Common myeloid progenitor, CD34-positive (primary cell): Measurements from ENCODE around the gene FRY.

Source experiments
- CTCF ChIA-PET: fragments of 350-600 bp; sonication (Branson Sonifier 250); formaldehyde crosslinking; loops from one replicate; lab custom pipeline; 2021; ENCODE audit warnings: antibody characterized with exemption; lab: Charles Lee
- POLR2A ChIA-PET: fragments of 350-600 bp; sonication (Branson Sonifier 250); formaldehyde crosslinking; loops from one replicate; lab custom pipeline; 2021; ENCODE audit warnings: antibody characterized with exemption; lab: Charles Lee
- DNase-seq, 3 donors: peaks; one replicate each; pipeline versions ENCODE4 v3.0.0 to v3.0.0-alpha.2; 2013
- H3K27ac ChIP-seq, 2 experiments: 1 replicate in 1 of 2; 2 replicates in 1 of 2; pipeline ENCODE4 v1.7.0; 2013; ENCODE audit warnings: inconsistent platforms in 2 of 2, low read length in 2 of 2, mild to moderate bottlenecking in 2 of 2, low read depth in 1 of 2, moderate library complexity in 1 of 2; ENCODE audit not compliant: severe bottlenecking in 2 of 2, insufficient read depth in 1 of 2, poor library complexity in 1 of 2
- H3K27me3 ChIP-seq, 5 experiments: replicated peaks in 2 of 5; 1 replicate in 3 of 5; 2 replicates in 2 of 5; pipeline versions ENCODE4 v1.6.1 to v1.7.0; 2013; ENCODE audit warnings: low read length in 4 of 5, mild to moderate bottlenecking in 2 of 5, moderate library complexity in 2 of 5, inconsistent platforms in 1 of 5; ENCODE audit not compliant: insufficient read depth in 5 of 5, control insufficient read depth in 4 of 5
- H3K36me3 ChIP-seq, 4 experiments: 1 replicate in 2 of 4; 2 replicates in 2 of 4; pipeline versions ENCODE4 v1.6.1 to v1.7.0; 2013; ENCODE audit warnings: low read length in 3 of 4, control low read depth in 1 of 4, mild to moderate bottlenecking in 1 of 4; ENCODE audit not compliant: control insufficient read depth in 4 of 4, insufficient read depth in 4 of 4
- H3K4me1 ChIP-seq, 4 experiments: 1 replicate in 3 of 4; 2 replicates in 1 of 4; pipeline versions ENCODE4 v1.6.1 to v1.7.1; 2013; ENCODE audit warnings: low read length in 3 of 4, mild to moderate bottlenecking in 3 of 4, control low read depth in 1 of 4, inconsistent platforms in 1 of 4, moderate library complexity in 1 of 4; ENCODE audit not compliant: control insufficient read depth in 4 of 4, insufficient read depth in 4 of 4; ENCODE audit errors: control extremely low read depth in 1 of 4
- H3K4me3 ChIP-seq, 7 experiments: 1 replicate in 4 of 7; 2 replicates in 3 of 7; pipeline versions ENCODE4 v1.5.1 to v1.7.0; 2013; ENCODE audit warnings: mild to moderate bottlenecking in 7 of 7, low read length in 6 of 7, moderate library complexity in 6 of 7, inconsistent platforms in 2 of 7, low read depth in 2 of 7, control low read depth in 1 of 7; ENCODE audit not compliant: insufficient read depth in 4 of 7, control insufficient read depth in 1 of 7; ENCODE audit errors: extremely low read depth in 1 of 7
- H3K9me3 ChIP-seq, 5 experiments: 1 replicate in 4 of 5; 2 replicates in 1 of 5; pipeline versions ENCODE4 v1.6.1 to v1.7.1; 2013; ENCODE audit warnings: low read length in 4 of 5, mild to moderate bottlenecking in 2 of 5, inconsistent platforms in 1 of 5, low read depth in 1 of 5, moderate library complexity in 1 of 5; ENCODE audit not compliant: control insufficient read depth in 4 of 5, insufficient read depth in 2 of 5; ENCODE audit errors: control extremely low read depth in 1 of 5
- WGBS: methylation state at CpG from one replicate; pipeline ENCODE4 v1.1.5; 2013; ENCODE audit not compliant: insufficient coverage; 5-methylcytosine and 5-hydroxymethylcytosine counted together

FRY gene

DNA sequence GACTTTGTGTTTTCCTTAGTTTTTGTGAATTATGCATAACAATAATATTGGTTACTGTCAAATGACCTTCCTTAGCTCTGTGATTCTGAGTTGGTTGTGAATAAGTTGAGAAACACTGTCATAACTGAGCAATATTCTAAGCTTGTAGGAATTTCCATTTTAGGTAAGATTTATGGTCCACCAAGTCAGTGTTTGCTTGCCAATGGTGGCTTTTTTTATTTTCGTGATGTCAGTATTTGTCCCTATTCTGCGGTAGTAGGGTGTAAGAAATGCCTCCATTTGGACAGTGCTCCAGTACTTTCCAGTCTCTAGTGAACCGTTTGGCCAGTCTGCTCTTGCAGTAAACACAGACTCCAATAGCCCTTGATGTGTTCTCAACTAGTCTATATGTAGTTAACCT lies 94.7 kb downstream of the FRY start:
- ChIA-PET CTCF (interaction anchor here (0.8 to 1.6 kb wide), 3 partner anchors 10 to 107 kb away, joined by 3 read pairs; no protein-coding TSS in a partner anchor), POLR2A (no interaction called here)
- 100% methylated on average over 2 of the region's 3 CpGs for WGBS
- Histone ChIP-seq H3K9me3 (peaks cover 0 to 5% (median 0%) of the 10 kb centered on the region in 5 experiments), H3K4me3 (no peak overlapping the region), H3K36me3 (peaks cover 0 to 29% (median 15%) of the 10 kb centered on the region in 4 experiments), H3K4me1 (no peaks in the 10 kb centered on the region), H3K27me3 (no peaks in the 10 kb centered on the region), H3K27ac (no peak overlapping the region)
- no peak for DNase-seq

DNA sequence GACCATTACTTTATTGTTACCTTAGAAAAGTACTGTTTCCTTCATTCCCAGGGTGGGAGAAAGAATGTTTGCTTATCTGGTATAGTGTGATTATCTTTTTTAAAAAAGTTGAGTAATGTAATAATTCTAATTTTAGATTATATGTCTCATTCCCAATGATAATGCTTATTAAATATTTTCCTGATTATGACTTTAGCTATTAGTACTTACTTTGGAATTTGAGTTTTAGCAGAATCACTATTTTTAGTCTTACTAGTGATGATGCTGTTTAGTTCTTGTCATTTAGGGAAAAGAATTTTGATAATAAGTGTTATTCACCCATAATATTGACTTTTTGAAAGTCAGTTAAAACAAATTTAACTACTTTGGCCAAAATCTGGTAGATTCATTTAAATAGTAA lies 95.2 kb downstream of the FRY start:
- Histone ChIP-seq H3K4me3 (no peak overlapping the region), H3K36me3 (peaks cover 0 to 32% (median 18%) of the 10 kb centered on the region in 4 experiments), H3K9me3 (peaks cover 0 to 5% (median 0%) of the 10 kb centered on the region in 5 experiments), H3K27me3 (no peaks in the 10 kb centered on the region), H3K4me1 (no peaks in the 10 kb centered on the region), H3K27ac (no peak overlapping the region)
- POLR2A ChIA-PET = no interaction called here
- CTCF ChIA-PET = interaction anchor here (1.2 kb wide), 1 partner anchor 108 kb away, joined by 3 read pairs; no protein-coding TSS in a partner anchor
- no peak for DNase-seq

DNA sequence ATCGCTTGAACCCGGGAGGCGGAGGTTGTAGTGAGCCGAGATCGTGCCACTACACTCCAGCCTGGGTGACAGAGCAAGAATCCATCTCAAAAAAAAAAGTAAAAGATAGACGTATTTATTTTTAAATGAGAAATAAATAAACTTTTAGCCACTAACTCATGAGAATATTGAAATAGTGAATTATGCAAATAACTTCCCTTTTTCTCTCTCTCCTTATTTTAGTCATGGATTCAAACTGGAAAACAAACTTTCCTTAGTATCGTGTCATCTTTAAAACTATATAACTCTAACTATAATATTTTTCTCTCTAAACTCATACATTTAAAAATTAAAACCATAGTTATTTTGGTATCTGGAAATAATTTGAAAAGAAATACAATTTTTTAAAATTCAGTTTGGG lies 96.1 kb downstream of the FRY start:
- ChIA-PET POLR2A (no interaction called here), CTCF (interaction anchor here (1.2 kb wide), 1 partner anchor 40 kb away, joined by 3 read pairs; no protein-coding TSS in a partner anchor)
- 100% methylated on average over 2 of the region's 7 CpGs for WGBS
- DNase-seq = no peak
- Histone ChIP-seq H3K4me3 (no peak overlapping the region), H3K27me3 (no peaks in the 10 kb centered on the region), H3K9me3 (peaks cover 0 to under 1% (median 0%) of the 10 kb centered on the region in 5 experiments), H3K4me1 (no peaks in the 10 kb centered on the region), H3K36me3 (peaks cover 0 to 41% (median 18%) of the 10 kb centered on the region in 4 experiments), H3K27ac (no peak overlapping the region)

DNA sequence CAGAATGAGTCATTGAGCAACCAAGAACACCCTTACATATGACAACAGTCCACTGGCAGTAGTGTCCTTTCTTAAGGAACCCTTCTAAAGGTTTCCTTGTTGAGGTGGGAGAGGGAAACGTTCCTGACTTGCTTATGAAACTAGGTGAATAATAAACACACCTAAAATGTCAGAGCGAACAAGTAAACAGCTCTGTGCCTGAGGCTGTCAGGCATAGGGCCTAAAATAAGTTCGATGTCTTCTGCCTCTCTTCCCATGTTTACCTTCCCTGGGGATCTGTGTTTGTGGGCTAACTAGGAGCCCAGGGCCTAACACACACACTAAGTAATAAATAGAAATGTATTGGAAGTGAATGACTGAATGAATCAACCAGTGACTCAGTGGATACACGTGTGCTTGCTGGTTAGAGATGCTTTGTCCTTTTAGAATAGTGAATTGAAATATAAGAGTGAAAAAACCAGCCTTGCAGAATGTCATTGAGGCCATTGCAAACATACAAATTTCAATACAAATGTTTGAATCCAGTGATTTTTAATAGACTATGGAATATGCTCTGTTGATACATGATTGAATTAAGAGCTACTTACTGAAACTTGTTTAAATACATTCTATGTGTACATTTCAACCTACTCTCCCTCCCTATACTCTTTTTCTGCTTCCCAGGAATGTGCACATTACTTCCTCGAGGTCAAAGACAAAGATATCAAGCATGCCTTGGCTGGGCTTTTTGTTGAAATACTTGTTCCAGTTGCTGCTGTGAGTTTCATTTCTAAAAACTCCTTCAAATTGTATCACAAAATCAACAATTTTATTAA lies 102.9 kb downstream of the FRY start:
- CTCF ChIA-PET = interaction anchor here (1.1 to 1.6 kb wide), 2 partner anchors 30 to 87 kb away, joined by 3 to 4 read pairs; no protein-coding TSS in a partner anchor
- DNase-seq = no peak
- H3K36me3 ChIP-seq = peaks cover 3 to 34% (median 14%) of the 10 kb centered on the region in 4 experiments
- H3K9me3 ChIP-seq = no peaks in the 10 kb centered on the region
- POLR2A ChIA-PET = no interaction called here
- H3K27me3 ChIP-seq = no peaks in the 10 kb centered on the region
- H3K4me1 ChIP-seq = no peaks in the 10 kb centered on the region
- 94% methylated on average over 4 of the region's 5 CpGs for WGBS
- H3K27ac ChIP-seq = no peak overlapping the region
- no peak overlapping the region for H3K4me3 ChIP-seq

DNA sequence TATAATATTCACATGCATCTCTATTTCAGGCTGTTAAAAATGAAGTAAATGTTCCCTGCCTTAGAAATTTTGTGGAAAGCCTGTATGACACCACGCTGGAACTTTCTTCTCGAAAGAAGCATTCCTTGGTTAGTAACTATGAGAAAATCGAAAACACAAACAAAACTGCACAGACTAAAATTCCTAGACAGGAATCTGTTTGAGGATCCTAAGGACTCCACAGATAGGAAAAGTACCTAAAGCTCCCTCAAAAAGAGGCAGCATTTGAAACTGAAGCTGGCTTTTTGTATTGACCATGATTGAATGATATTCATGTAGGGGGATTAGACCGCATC lies 103.4 kb downstream of the FRY start:
- Histone ChIP-seq H3K27me3 (no peaks in the 10 kb centered on the region), H3K36me3 (peaks cover 3 to 34% (median 14%) of the 10 kb centered on the region in 4 experiments), H3K4me1 (no peaks in the 10 kb centered on the region), H3K27ac (no peak overlapping the region), H3K9me3 (no peaks in the 10 kb centered on the region), H3K4me3 (no peak overlapping the region)
- CTCF ChIA-PET = interaction anchor here (1.1 to 1.6 kb wide), 2 partner anchors 30 to 87 kb away, joined by 3 to 4 read pairs; no protein-coding TSS in a partner anchor
- 100% methylated on average over 2 of the region's 4 CpGs for WGBS
- no peak for DNase-seq
- POLR2A ChIA-PET = no interaction called here

DNA sequence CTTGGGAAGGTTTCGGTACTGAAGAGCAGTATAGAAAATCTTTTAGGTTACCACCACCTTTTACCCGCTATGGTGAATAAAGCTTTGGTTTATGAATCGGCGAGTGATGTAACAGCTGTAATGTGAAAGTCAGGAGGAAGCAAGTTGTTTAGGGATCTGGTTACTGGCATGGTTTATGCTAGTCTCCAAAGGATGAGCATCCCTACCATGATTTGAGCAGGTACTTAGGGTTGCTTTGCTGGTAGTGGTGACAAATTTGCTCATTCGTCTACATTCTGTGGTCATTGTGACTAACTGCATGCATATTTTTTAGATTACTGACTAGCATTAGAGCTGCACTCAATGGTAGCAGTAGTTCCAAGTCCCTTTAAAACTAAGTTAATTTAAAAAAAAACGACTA lies 104.1 kb downstream of the FRY start:
- WGBS = 97% methylated on average over 5 of the region's 6 CpGs
- Histone ChIP-seq H3K36me3 (peaks cover 3 to 34% (median 14%) of the 10 kb centered on the region in 4 experiments), H3K4me1 (no peaks in the 10 kb centered on the region), H3K27ac (no peak overlapping the region), H3K4me3 (no peak overlapping the region), H3K9me3 (no peaks in the 10 kb centered on the region), H3K27me3 (no peaks in the 10 kb centered on the region)
- ChIA-PET POLR2A (no interaction called here), CTCF (interaction anchor here (1.6 kb wide), 1 partner anchor 29 kb away, joined by 4 read pairs; no protein-coding TSS in a partner anchor)
- no peak for DNase-seq

DNA sequence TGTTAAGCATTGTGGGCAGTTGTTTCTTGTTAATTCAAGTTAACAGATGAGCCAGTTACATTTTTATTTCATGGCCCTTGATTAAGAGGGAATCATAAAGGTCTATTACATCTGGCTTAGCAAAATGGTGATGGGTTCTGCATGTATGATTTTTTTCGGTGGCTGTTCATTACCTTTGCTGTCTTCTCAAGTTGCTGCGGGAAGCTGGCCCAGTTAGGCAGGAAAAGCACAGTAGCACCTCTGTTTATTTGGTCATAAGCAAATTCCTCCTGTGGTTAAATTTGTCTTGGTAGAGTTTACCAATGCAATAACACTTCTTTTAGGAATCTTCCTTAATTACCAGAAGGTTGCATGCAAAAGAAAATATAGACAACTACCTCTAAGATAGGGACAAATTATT lies 104.5 kb downstream of the FRY start:
- Histone ChIP-seq H3K9me3 (no peaks in the 10 kb centered on the region), H3K4me1 (no peaks in the 10 kb centered on the region), H3K27me3 (no peaks in the 10 kb centered on the region), H3K36me3 (peaks cover 3 to 33% (median 14%) of the 10 kb centered on the region in 4 experiments), H3K4me3 (no peak overlapping the region), H3K27ac (no peak overlapping the region)
- 100% methylated on average over 1 of the region's 2 CpGs for WGBS
- ChIA-PET CTCF (no interaction called here), POLR2A (no interaction called here)
- no peak for DNase-seq
